Keratinocyte (primary cell): ENCODE results near the gene PCDHGB5. TPM values are rescaled to one million over a fixed set of nuclear protein-coding genes. Genes with fewer than 3 reads are reported as not detected.

Experiments used
- DNase-seq: peaks from one replicate; pipeline ENCODE4 v3.0.0-alpha.2; 2011; ENCODE audit warnings: low read depth, missing footprints, low spot score
- FAIRE-seq: peaks from 2 replicates; lab custom pipeline; 2011; peaks lifted over from hg19 to GRCh38; lab: Jason Lieb, UNC
- H2AFZ ChIP-seq: 2 replicates; pipeline ENCODE4 v1.6.0; 2012; ENCODE audit warnings: low read length, control low read depth, inconsistent platforms; ENCODE audit not compliant: control insufficient read depth
- H3K27ac ChIP-seq: 2 replicates; pipeline ENCODE4 v1.5.1; 2011; ENCODE audit warnings: low read length; ENCODE audit not compliant: control insufficient read depth, insufficient read depth
- H3K27me3 ChIP-seq: 3 replicates; pipeline ENCODE4 v1.6.0; 2011; ENCODE audit warnings: low read length; ENCODE audit not compliant: control insufficient read depth, insufficient read depth; ENCODE audit errors: extremely low read depth
- H3K36me3 ChIP-seq, 2 experiments: 2 replicates in 1 of 2; 3 replicates in 1 of 2; pipeline ENCODE4 v1.5.1; 2011; ENCODE audit warnings: low read length in 2 of 2, mild to moderate bottlenecking in 1 of 2; ENCODE audit not compliant: control insufficient read depth in 2 of 2, insufficient read depth in 2 of 2; ENCODE audit errors: extremely low read depth in 1 of 2
- H3K4me1 ChIP-seq: 3 replicates; pipeline ENCODE4 v1.5.1; 2011; ENCODE audit warnings: low read length; ENCODE audit not compliant: control insufficient read depth, insufficient read depth; ENCODE audit errors: extremely low read depth
- H3K4me2 ChIP-seq: 3 replicates; pipeline ENCODE4 v1.6.0; 2011; ENCODE audit warnings: low read depth, low read length; ENCODE audit not compliant: control insufficient read depth, insufficient read depth; ENCODE audit errors: extremely low read depth
- H3K4me3 ChIP-seq, 3 experiments: fragments of 200-600 bp in 1 of 3; sonication (generic) in 1 of 3; 2 replicates in 2 of 3; 3 replicates in 1 of 3; pipeline ENCODE4 v1.5.1; 2011 to 2016; ENCODE audit warnings: low read length in 3 of 3, mild to moderate bottlenecking in 3 of 3, control low read depth in 2 of 3, inconsistent platforms in 1 of 3, low read depth in 1 of 3, mixed read lengths in 1 of 3, mixed run types in 1 of 3, moderate library complexity in 1 of 3; ENCODE audit not compliant: control insufficient read depth in 2 of 3, insufficient read depth in 2 of 3; ENCODE audit errors: extremely low read depth in 1 of 3
- H3K79me2 ChIP-seq: 2 replicates; pipeline ENCODE4 v1.6.0; 2012; ENCODE audit warnings: low read length; ENCODE audit not compliant: control insufficient read depth, insufficient read depth
- H3K9ac ChIP-seq: 3 replicates; pipeline ENCODE4 v1.6.0; 2011; ENCODE audit warnings: low read length; ENCODE audit not compliant: control insufficient read depth, insufficient read depth; ENCODE audit errors: extremely low read depth
- H3K9me1 ChIP-seq: 3 replicates; pipeline ENCODE4 v1.6.0; 2011; ENCODE audit warnings: low read length; ENCODE audit not compliant: control insufficient read depth, insufficient read depth; ENCODE audit errors: extremely low read depth
- H3K9me3 ChIP-seq: 2 replicates; pipeline ENCODE4 v1.5.1; 2012; ENCODE audit warnings: low read depth, low read length; ENCODE audit not compliant: control insufficient read depth
- H4K20me1 ChIP-seq: 3 replicates; pipeline ENCODE4 v1.6.0; 2011; ENCODE audit warnings: low read length; ENCODE audit not compliant: control insufficient read depth, insufficient read depth; ENCODE audit errors: extremely low read depth
- EZH2 ChIP-seq: IDR thresholded peaks from one replicate; pipeline ENCODE4 v1.6.1; 2012; ENCODE audit warnings: inconsistent platforms, mild to moderate bottlenecking, low read length, moderate library complexity
- dilution Hi-C: fragments of 300-500 bp; cut with MboI; formaldehyde crosslinking; loops from one replicate; pipeline ENCODE4 v1.7.0; 2020; ENCODE audit warnings: low sequenced_read_pairs; ENCODE audit not compliant: extremely low pct_ligation_motif_present
- polyA plus RNA-seq, 5 experiments: library from polyadenylated mRNA; depleted of rRNA in 3 of 5; stranded (reverse) in 3 of 5; stranded (forward) in 1 of 5; unstranded in 1 of 5; fragments of >200 nt; gene quantifications; 1 replicate in 1 of 5; 2 replicates in 3 of 5; 3 replicates in 1 of 5; pipeline versions ENCODE4 v1.2.1 to v1.2.3, GENCODE V29; 2011 to 2012; ENCODE audit warnings: missing spikeins in 2 of 5, low read depth in 1 of 5, low replicate concordance in 1 of 5
- TF ChIP-seq, protein P1 (sequence below), 3 experiments: IDR thresholded peaks in 1 of 3; conservative IDR thresholded peaks in 1 of 3; optimal IDR thresholded peaks in 1 of 3; 2 replicates in 2 of 3; 3 replicates in 1 of 3; pipeline versions ENCODE3 to v1.5.1; 2011; ENCODE audit warnings: low read length in 3 of 3, mild to moderate bottlenecking in 3 of 3, moderate library complexity in 2 of 3, control low read depth in 1 of 3, inconsistent platforms in 1 of 3; ENCODE audit not compliant: insufficient read depth in 2 of 3; ENCODE audit errors: extremely low read depth in 1 of 3

The PCDHGB5 gene
- polyA plus RNA-seq, 1 donor (not counting 4 experiments of a cell fraction or from before 2014, with no cell fraction given): 1.8 TPM

DNA sequence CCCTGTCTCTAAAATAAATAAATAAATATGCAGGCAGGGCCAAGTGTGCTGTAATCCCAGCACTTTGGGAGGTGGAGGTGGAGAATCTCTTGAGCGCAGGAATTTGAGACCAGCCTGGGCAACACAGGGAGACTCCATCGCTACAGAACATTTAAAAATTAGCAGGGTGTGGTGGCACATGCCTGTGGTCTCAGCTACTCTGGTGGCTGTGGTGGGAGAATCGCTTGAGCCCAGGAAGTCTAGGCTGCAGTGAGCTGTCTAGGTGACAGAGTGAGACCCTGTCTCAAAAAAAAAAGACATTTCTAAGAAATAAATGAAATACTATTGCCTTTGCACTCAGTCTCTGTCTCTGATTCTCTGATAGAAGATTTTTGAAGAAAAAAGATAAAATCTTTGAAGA, 13.8 kb downstream of the PCDHGB5 start:
- H3K4me3 ChIP-seq: no peak overlapping the region
- H3K36me3 ChIP-seq: no peaks in the 10 kb centered on the region
- no peak overlapping the region for H3K9ac ChIP-seq
- H3K9me1 ChIP-seq: no peaks in the 10 kb centered on the region
- peaks cover 5% of the 10 kb centered on the region for H3K4me1 ChIP-seq
- peaks cover 15% of the 10 kb centered on the region for H3K27me3 ChIP-seq
- dilution Hi-C loops: no loop called here
- no peak overlapping the region for H3K27ac ChIP-seq
- DNase-seq (no peak), FAIRE-seq (no peak)
- no peak overlapping the region for H3K4me2 ChIP-seq
- H2AFZ ChIP-seq: no peak overlapping the region
- H3K9me3 ChIP-seq: peaks cover 23% of the 10 kb centered on the region
- no peaks in the 10 kb centered on the region for H4K20me1 ChIP-seq
- TF ChIP-seq, protein P1, sequence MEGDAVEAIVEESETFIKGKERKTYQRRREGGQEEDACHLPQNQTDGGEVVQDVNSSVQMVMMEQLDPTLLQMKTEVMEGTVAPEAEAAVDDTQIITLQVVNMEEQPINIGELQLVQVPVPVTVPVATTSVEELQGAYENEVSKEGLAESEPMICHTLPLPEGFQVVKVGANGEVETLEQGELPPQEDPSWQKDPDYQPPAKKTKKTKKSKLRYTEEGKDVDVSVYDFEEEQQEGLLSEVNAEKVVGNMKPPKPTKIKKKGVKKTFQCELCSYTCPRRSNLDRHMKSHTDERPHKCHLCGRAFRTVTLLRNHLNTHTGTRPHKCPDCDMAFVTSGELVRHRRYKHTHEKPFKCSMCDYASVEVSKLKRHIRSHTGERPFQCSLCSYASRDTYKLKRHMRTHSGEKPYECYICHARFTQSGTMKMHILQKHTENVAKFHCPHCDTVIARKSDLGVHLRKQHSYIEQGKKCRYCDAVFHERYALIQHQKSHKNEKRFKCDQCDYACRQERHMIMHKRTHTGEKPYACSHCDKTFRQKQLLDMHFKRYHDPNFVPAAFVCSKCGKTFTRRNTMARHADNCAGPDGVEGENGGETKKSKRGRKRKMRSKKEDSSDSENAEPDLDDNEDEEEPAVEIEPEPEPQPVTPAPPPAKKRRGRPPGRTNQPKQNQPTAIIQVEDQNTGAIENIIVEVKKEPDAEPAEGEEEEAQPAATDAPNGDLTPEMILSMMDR (optimal IDR thresholded peaks at IDR 0.05 in 1 of 3, IDR thresholded peaks at IDR 0.05 in 1 of 3, conservative IDR thresholded peaks at IDR 0.05 in 1 of 3; ENCODE audit: extremely low read depth in 1 of 3, insufficient read depth in 2 of 3, low read length in 3 of 3): no peak
- TF ChIP-seq EZH2: no peak
- H3K79me2 ChIP-seq: no peaks in the 10 kb centered on the region

DNA sequence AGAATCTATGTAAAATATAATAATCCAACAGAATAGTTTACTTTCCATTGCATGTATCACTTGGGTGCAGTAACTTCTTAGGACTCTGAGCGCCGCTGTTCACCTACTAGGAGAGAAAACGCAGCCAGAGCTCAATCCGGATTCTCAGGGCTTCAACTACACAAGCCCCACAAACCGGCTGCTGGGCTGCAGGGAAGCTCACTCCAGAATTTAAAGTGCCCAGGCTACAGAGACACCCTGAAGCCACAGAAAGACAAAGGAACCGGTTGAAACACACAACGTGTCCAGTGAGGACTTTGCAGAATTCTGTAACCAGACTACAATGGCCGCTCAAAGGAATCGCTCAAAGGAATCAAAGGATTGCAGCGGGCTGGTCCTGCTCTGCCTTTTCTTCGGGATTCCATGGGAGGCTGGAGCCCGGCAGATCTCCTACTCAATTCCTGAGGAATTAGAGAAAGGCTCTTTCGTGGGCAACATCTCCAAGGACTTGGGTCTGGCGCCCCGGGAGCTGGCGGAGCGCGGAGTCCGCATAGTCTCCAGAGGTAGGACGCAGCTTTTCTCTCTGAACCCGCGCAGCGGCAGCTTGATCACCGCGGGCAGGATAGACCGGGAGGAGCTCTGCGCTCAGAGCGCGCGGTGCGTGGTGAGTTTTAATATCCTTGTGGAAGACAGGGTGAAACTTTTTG, 15.2 kb downstream of the PCDHGB5 start, which contains the start of gene PCDHGA10:
PCDHGA10 (plus strand) TSS at position 134 of the 686 bp plus-strand sequence; CDS start at position 323, 189 bp downstream.
- Histone ChIP-seq H3K4me2 (peak within 1 kb of the TSS; percentile 82), H3K9me1 (no peaks in the 10 kb centered on the region), H3K36me3 (no peaks in the 10 kb centered on the region), H3K27me3 (peaks cover 15% of the 10 kb centered on the region), H4K20me1 (no peaks in the 10 kb centered on the region), H3K79me2 (no peaks in the 10 kb centered on the region), H3K9me3 (peaks cover 23% of the 10 kb centered on the region), H2AFZ (peak within 1 kb of the TSS; percentile 80), H3K27ac (peak within 1 kb of the TSS; percentile 14), H3K4me3 (peak within 1 kb of the TSS; percentile 35 to 76 (median 75)), H3K4me1 (peaks cover 5% of the 10 kb centered on the region), H3K9ac (peak within 1 kb of the TSS; percentile 66)
- no peak for DNase-seq
- FAIRE-seq: peak; percentile 26
- no peak for TF ChIP-seq EZH2
- TF ChIP-seq, protein P1 (optimal IDR thresholded peaks at IDR 0.05 in 1 of 3, IDR thresholded peaks at IDR 0.05 in 1 of 3, conservative IDR thresholded peaks at IDR 0.05 in 1 of 3; ENCODE audit: extremely low read depth in 1 of 3, insufficient read depth in 2 of 3, low read length in 3 of 3): peak; percentile 58 to 72 (median 67)
- dilution Hi-C loops: no loop called here
